SK-N-SH treated with all-trans-retinoic acid at 6 μM for 48 hours (cell line): ENCODE measurements around the gene TMEM236.

ENCODE experiments used
- ARNTL ChIP-seq: fragments of 450-650 bp; formaldehyde crosslinking; IDR thresholded peaks from 2 replicates; pipeline ENCODE4 v1.5.0; 2020; ENCODE audit warnings: low read depth, mild to moderate bottlenecking, moderate library complexity, borderline replicate concordance
- BACH2 ChIP-seq: fragments of 250-450 bp; sonication (Bioruptor Pico); IDR thresholded peaks from 2 replicates; pipeline ENCODE4 v1.9.0; 2021; ENCODE audit warnings: mild to moderate bottlenecking, borderline replicate concordance
- CSRNP3 ChIP-seq: fragments of 250-450 bp; sonication (Bioruptor Pico); IDR thresholded peaks from 2 replicates; pipeline ENCODE4 v1.5.1; 2021; ENCODE audit warnings: mild to moderate bottlenecking, moderate library complexity
- ZFP3 ChIP-seq: fragments of 250-450 bp; sonication (Bioruptor Pico); IDR thresholded peaks from 2 replicates; pipeline ENCODE4 v1.5.0; 2020; ENCODE audit warnings: mild to moderate bottlenecking, moderate library complexity

- TF ChIP-seq BACH2, result no peak
- no peak for TF ChIP-seq ZFP3 (CRISPR knock-in tag)
- no peak for TF ChIP-seq CSRNP3 (CRISPR knock-in tag)
- TF ChIP-seq ARNTL (CRISPR knock-in tag), result no peak
Observed at GRCh38 chr10:17790651-17791050, 38.6 kb downstream of the TMEM236 start.
